GM12872 (cell line): ENCODE results near the gene SORL1.

Experiments used
- TF ChIP-seq, protein P1 (sequence below): IDR thresholded peaks from 3 replicates; pipeline ENCODE4 v1.5.1; 2011; ENCODE audit warnings: low read depth, mild to moderate bottlenecking, low read length, moderate library complexity; ENCODE audit not compliant: insufficient read depth

SORL1 gene

DNA sequence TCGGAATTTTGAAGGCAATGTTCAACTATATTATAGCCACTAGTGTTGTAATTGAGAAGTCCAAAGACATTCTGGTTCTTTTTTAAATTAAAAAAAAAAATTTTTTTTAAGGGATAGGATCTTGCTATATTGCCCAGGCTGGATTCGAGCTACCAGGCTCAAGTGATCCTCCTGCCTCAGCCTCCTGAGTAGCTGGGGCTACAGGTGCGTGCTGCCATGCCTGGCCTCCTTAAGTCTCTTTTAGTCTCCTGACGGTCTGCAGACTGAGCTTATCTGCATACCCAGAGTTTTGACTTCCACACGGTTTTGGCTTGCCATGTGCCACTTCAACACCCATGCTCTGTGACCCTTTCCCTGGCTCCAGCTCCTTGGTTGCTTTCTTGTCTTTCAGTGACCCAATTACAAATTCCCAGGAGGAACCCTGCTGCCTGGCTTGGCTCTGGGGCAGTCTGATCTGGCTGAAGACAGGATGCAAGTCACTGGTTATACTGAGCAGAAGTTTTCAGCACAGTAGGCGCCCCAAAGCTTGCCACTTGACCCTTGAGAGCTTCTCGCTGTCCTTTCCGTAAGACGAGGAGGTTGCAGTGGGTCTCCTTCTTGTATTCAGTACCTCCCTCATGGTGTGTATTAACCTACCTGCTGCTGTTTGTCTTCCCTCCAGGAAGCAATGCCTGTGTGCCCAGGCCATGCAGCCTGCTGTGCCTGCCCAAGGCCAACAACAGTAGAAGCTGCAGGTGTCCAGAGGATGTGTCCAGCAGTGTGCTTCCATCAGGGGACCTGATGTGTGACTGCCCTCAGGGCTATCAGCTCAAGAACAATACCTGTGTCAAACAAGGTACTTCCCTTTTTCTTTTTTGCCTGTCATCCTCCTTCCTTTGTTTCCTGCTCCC, 114.4 kb downstream of the SORL1 start:
- TF ChIP-seq, protein P1, sequence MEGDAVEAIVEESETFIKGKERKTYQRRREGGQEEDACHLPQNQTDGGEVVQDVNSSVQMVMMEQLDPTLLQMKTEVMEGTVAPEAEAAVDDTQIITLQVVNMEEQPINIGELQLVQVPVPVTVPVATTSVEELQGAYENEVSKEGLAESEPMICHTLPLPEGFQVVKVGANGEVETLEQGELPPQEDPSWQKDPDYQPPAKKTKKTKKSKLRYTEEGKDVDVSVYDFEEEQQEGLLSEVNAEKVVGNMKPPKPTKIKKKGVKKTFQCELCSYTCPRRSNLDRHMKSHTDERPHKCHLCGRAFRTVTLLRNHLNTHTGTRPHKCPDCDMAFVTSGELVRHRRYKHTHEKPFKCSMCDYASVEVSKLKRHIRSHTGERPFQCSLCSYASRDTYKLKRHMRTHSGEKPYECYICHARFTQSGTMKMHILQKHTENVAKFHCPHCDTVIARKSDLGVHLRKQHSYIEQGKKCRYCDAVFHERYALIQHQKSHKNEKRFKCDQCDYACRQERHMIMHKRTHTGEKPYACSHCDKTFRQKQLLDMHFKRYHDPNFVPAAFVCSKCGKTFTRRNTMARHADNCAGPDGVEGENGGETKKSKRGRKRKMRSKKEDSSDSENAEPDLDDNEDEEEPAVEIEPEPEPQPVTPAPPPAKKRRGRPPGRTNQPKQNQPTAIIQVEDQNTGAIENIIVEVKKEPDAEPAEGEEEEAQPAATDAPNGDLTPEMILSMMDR, result no peak

DNA sequence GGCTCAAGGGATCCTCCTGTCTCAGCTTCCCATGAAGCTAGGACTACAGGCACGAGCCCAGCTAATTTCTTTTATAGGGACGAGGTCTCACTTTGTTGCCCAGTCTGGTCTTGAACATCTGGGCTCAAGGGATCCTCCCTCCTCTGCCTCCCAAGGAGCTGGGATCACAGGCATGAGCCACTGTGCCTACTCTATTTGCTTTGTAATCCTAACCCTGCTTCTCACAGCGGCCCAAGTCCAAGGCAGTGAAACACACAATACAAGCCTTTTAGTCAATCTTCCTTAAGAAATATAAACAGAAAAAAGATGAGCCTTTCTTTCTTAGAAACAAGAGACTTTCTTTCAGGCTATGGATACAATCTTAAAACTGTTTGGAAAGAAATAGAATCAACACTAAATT, 115.9 kb downstream of the SORL1 start:
- TF ChIP-seq, protein P1, result no peak

DNA sequence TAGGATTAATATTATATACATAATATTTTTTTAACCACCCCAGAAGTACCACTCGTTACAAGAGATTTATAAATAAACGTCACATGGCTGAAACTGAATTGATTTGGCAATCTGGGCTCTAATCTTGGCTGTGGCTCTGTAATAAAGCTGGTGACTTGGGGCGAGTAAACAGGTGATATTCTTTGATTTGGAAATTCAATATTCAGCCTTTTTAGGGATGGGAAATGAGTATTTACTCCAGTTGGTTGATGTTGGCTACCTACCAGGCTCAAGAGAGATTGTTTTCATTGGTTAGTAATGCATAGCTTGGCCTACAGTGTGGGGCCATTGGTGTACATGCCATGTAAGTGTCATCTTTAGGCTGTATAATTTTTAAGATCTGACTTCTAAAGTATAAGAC, 118.3 kb downstream of the SORL1 start:
- TF ChIP-seq, protein P1, result no peak

DNA sequence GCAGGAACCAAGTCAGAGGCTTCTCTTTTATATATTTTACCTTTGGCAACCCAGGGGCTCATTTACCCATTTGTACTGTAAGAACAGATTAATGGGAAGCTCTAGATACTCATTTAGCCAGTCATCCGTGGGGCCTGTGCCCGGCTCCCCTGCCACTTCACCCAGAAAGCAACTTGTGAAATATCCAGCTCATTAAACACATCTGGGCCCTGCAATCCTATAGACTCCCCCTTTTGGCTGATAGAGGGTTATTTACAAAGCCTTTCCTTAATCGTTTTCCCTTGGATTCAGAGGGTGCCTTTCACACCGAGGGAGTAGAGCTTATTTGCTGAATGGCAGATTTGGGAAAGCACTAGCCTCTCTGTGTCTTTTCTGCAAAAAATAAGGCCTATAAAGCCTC, 119.4 kb downstream of the SORL1 start:
- TF ChIP-seq, protein P1, result no peak

DNA sequence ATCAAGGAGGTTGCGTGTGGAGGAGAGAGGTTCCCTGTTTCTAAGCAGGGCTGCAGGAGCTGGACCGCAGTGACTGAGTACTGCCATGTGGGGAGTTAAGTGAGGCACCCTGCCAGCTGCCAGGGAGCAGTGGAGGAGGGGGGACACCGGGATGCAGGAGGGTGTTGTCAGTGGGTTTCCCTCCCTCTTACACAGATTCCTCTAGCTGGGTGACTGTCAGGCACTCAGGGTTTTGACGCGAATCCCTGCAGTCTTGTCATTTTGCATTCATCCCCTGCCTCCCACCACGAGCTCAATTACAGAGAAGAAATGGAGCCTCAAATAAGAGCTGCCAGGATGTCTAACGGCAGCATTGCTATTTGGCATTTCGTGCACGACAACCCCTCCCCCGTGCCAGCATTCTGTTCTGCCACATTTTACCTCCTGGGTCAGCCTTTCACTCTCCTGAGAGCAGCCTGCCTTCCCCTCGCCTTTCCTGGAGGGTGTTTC, 120.5 kb downstream of the SORL1 start:
- TF ChIP-seq, protein P1, result no peak

DNA sequence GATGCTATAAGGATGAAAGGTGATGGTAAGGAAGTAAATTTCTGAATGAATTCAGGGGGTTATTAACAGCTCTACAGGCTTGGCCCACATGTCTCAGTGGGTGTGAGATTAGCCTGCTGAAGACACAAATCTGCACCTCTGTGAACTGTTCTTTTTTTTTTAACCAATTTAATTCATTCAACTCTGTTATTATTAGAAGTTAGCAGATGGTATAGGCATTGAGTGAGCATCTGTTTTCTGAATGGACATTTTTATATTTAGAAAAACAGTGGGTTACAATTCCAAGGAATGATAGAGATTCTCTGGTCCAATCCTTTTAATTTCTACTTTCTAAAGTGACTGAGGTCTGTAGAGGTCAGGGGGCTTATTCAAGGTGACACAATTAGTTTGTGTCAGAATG, 122.7 kb downstream of the SORL1 start:
- TF ChIP-seq, protein P1, result no peak

DNA sequence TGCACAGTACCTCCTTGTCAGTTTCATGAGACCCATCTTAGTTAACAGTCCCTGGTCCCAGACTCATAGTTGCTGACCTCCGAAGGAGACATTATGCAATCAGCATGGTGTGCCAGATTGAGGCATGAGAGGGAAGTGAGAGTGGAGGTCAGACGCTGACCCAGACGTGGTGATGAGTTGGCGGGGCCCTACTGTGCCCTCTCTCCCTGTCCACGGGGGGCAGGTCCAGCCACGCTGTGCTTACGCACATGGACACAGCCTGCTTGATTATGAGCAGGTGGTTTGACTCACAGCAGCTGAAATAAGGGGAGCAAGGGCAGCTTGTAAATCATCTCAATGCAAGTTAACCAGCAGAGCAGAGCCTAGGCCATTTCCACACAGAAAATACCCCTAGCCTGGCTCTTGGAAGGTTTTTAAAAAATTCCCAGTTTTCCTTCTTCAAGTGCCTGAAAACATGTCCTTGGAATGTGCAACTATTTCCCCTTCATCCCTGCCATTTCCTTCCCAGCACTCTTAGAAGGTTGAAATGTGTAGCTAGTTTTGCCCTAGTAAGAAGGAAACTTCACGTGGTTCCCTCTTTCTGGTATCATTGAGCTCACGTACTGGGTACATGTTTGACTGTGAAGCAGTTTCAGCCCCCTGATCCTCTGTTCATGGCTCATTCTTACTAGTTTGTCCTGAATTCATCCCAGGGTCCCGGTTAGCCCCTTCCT, 123.3 kb downstream of the SORL1 start:
- TF ChIP-seq, protein P1, result no peak
